GM12878 (cell line): ENCODE data around the gene ZNF804B. TPM values are rescaled to one million over a fixed set of nuclear protein-coding genes. Genes with fewer than 3 reads are reported as not detected.

Experiments used
- ATAC-seq: fragments of 200-7000 bp; cut with Tn5 transposase; 3 replicates; pipeline ENCODE4 v1.9.1; 2020; ENCODE audit warnings: mild to moderate bottlenecking, moderate library complexity
- BruUV-seq: library from RNA; stranded (reverse); fragments of 400-500 nt; replicated peaks from 2 replicates; lab custom pipeline; 2021; lab: Mats Ljungman, UMichigan
- CTCF ChIA-PET: fragments of 300-600 bp; sonication (Branson Sonifier 250); formaldehyde crosslinking; extraction: SDS; loops from one replicate; lab custom pipeline; 2021; ENCODE audit warnings: inconsistent platforms; lab: Yijun Ruan, JAX
- POLR2A ChIA-PET: fragments of 350-600 bp; formaldehyde crosslinking; extraction: SDS; loops from one replicate; lab custom pipeline; 2021; ENCODE audit warnings: inconsistent platforms; lab: Charles Lee
- RAD21 ChIA-PET: fragments of 300-600 bp; sonication (Branson Sonifier 250); formaldehyde crosslinking; loops from one replicate; lab custom pipeline; 2023; ENCODE audit warnings: antibody characterized with exemption; ENCODE audit not compliant: unreplicated experiment; lab: Charles Lee
- SMC1A ChIA-PET: fragments of 300-600 bp; sonication (Branson Sonifier 250); formaldehyde crosslinking; loops from one replicate; lab custom pipeline; 2023; ENCODE audit not compliant: unreplicated experiment, uncharacterized antibody; lab: Charles Lee
- DNase-seq: peaks from one replicate; pipeline ENCODE4 v3.0.0-alpha.2; 2011; ENCODE audit warnings: low read depth, low spot score
- FAIRE-seq: peaks from 3 replicates; lab custom pipeline; 2011; peaks lifted over from hg19 to GRCh38; lab: Jason Lieb, UNC
- H2AFZ ChIP-seq: 2 replicates; pipeline ENCODE4 v1.6.0; 2011; ENCODE audit warnings: low read depth, low read length, control low read depth; ENCODE audit not compliant: control insufficient read depth
- H3K27ac ChIP-seq: 2 replicates; pipeline ENCODE4 v1.5.1; 2011; ENCODE audit warnings: control low read depth; ENCODE audit not compliant: control insufficient read depth, insufficient read depth
- H3K27me3 ChIP-seq, 2 experiments: replicated peaks in 1 of 2; 2 replicates each; pipeline versions ENCODE4 v1.6.0 to v1.6.1; 2011; ENCODE audit warnings: low read length in 1 of 2; ENCODE audit not compliant: control insufficient read depth in 2 of 2, insufficient read depth in 2 of 2
- H3K36me3 ChIP-seq, 2 experiments: 2 replicates each; pipeline ENCODE4 v1.5.1; 2011; ENCODE audit warnings: low read length in 1 of 2; ENCODE audit not compliant: control insufficient read depth in 2 of 2, insufficient read depth in 2 of 2
- H3K4me1 ChIP-seq: 2 replicates; pipeline ENCODE4 v1.6.1; 2011; ENCODE audit warnings: mild to moderate bottlenecking, low read length, moderate library complexity, mixed read lengths; ENCODE audit not compliant: control insufficient read depth, insufficient read depth
- H3K4me2 ChIP-seq: 2 replicates; pipeline ENCODE4 v1.6.0; 2011; ENCODE audit warnings: control low read depth; ENCODE audit not compliant: control insufficient read depth, insufficient read depth
- H3K4me3 ChIP-seq: fragments of 200-600 bp; sonication (generic); 2 replicates; pipeline ENCODE4 v1.5.1; 2016
- H3K79me2 ChIP-seq: 2 replicates; pipeline ENCODE4 v1.6.0; 2011; ENCODE audit warnings: low read length; ENCODE audit not compliant: control insufficient read depth, insufficient read depth
- H3K9ac ChIP-seq: 2 replicates; pipeline ENCODE4 v1.8.0; 2011; ENCODE audit warnings: low read length, control low read depth, mixed read lengths; ENCODE audit not compliant: control insufficient read depth, insufficient read depth
- H3K9me3 ChIP-seq: replicated peaks from 3 replicates; pipeline ENCODE4 v1.5.1; 2011; ENCODE audit warnings: mild to moderate bottlenecking, low read length; ENCODE audit not compliant: control insufficient read depth, insufficient read depth
- H4K20me1 ChIP-seq: 2 replicates; pipeline ENCODE4 v1.6.0; 2011; ENCODE audit not compliant: control insufficient read depth, insufficient read depth
- CEBPB ChIP-seq, 2 experiments: fragments of 150-350 bp in 1 of 2; IDR thresholded peaks; 2 replicates each; pipeline ENCODE4 v1.6.1; 2012 to 2014; ENCODE audit warnings: low read depth in 2 of 2, low read length in 2 of 2, borderline replicate concordance in 1 of 2, inconsistent platforms in 1 of 2
- CHD2 ChIP-seq: IDR thresholded peaks from 2 replicates; pipeline ENCODE4 v1.6.1; 2011; ENCODE audit warnings: low read depth, low read length, improper control_type of control experiment, borderline replicate concordance
- HDAC2 ChIP-seq: fragments of 200-600 bp; sonication (generic); IDR thresholded peaks from 2 replicates; pipeline ENCODE4 v1.6.1; 2017
- IRF4 ChIP-seq: IDR thresholded peaks from 2 replicates; pipeline ENCODE4 v1.6.1; 2011; ENCODE audit warnings: low read depth, low read length
- RAD21 ChIP-seq: IDR thresholded peaks from 2 replicates; pipeline ENCODE4 v1.6.1; 2011; ENCODE audit warnings: mild to moderate bottlenecking, low read depth, low read length, moderate library complexity; ENCODE audit not compliant: insufficient read depth
- SMC3 ChIP-seq: IDR thresholded peaks from 2 replicates; pipeline ENCODE4 v1.6.1; 2011; ENCODE audit warnings: low read length, improper control_type of control experiment, borderline replicate concordance
- TCF12 ChIP-seq: IDR thresholded peaks from 2 replicates; pipeline ENCODE4 v1.6.1; 2011; ENCODE audit warnings: low read depth, mild to moderate bottlenecking, low read length
- WRNIP1 ChIP-seq: IDR thresholded peaks from 2 replicates; pipeline ENCODE4 v1.6.1; 2011; ENCODE audit warnings: low read depth, low read length, improper control_type of control experiment, borderline replicate concordance
- ZNF207 ChIP-seq: fragments of 450-650 bp; IDR thresholded peaks from 2 replicates; pipeline ENCODE4 v1.6.1; 2014; ENCODE audit warnings: antibody characterized with exemption, mild to moderate bottlenecking, borderline replicate concordance
- ZZZ3 ChIP-seq: IDR thresholded peaks from 2 replicates; pipeline ENCODE4 v1.6.1; 2011; ENCODE audit warnings: low read depth; ENCODE audit not compliant: control insufficient read depth, insufficient read length
- WGBS: methylation state at CpG from one replicate; pipeline ENCODE4 v1.1.6; 2016; ENCODE audit warnings: low lambda C conversion rate; ENCODE audit not compliant: insufficient replicate concordance, insufficient coverage; ENCODE audit errors: missing lambda C conversion rate; 5-methylcytosine and 5-hydroxymethylcytosine counted together
- in situ Hi-C: fragments of 300-500 bp; cut with MboI; formaldehyde crosslinking; loops from 9 replicates; pipeline ENCODE4 v1.14.3; 2018; ENCODE audit warnings: mixed read lengths
- intact Hi-C: fragments of 100-400 bp; cut with micrococcal nuclease; formaldehyde crosslinking; loops from one replicate; pipeline ENCODE4 v1.14.2; 2022; ENCODE audit not compliant: unreplicated experiment
- polyA plus RNA-seq, 11 experiments: library from polyadenylated mRNA; depleted of rRNA in 4 of 11; unstranded in 6 of 11; stranded (reverse) in 5 of 11; fragments of >200 nt; fragmentation: Nextera tagmentation in 4 of 11; fragmentation: Illumina TruSeq in 1 of 11; extraction: Ambion mirVana in 4 of 11; extraction: Trizol in 1 of 11; gene quantifications; 1 replicate in 1 of 11; 2 replicates in 10 of 11; pipeline versions ENCODE4 v1.2.1 to v1.2.3, GENCODE V29; 2011 to 2016; ENCODE audit warnings: inconsistent platforms in 2 of 11, missing spikeins in 2 of 11, low read depth in 1 of 11
- total RNA-seq, 4 experiments: library from RNA; depleted of rRNA in 3 of 4; stranded (reverse); fragments of >200 nt in 3 of 4; fragmentation: Illumina TruSeq in 1 of 4; extraction: Trizol in 1 of 4; gene quantifications; 2 replicates each; pipeline versions ENCODE4 v1.2.1 to v1.2.3, GENCODE V29; 2013 to 2021
- TF ChIP-seq, protein P1 (sequence below), 3 experiments: IDR thresholded peaks in 2 of 3; conservative IDR thresholded peaks in 1 of 3; 2 replicates each; pipeline ENCODE4 v1.5.1; 2011; ENCODE audit warnings: low read depth in 3 of 3, low read length in 3 of 3, mild to moderate bottlenecking in 3 of 3, control low read depth in 2 of 3, moderate library complexity in 2 of 3, inconsistent platforms in 1 of 3, mixed read lengths in 1 of 3; ENCODE audit not compliant: control insufficient read depth in 2 of 3, insufficient read depth in 1 of 3; ENCODE audit errors: extremely low read depth in 1 of 3
- TF ChIP-seq, protein P2 (sequence below): fragments of 450-650 bp; formaldehyde crosslinking; IDR thresholded peaks from 2 replicates; pipeline ENCODE4 v1.4.0; 2020; ENCODE audit warnings: mild to moderate bottlenecking, moderate library complexity
- TF ChIP-seq, protein P3 (sequence below): fragments of 450-650 bp; IDR thresholded peaks from 2 replicates; pipeline ENCODE4 v1.6.1; 2018; ENCODE audit warnings: mild to moderate bottlenecking, low read depth, moderate library complexity; ENCODE audit not compliant: partially characterized antibody

Gene ZNF804B
- total and polyA plus RNA-seq, 10 of the 15 experiments (the other 5 are each of a cell fraction or from before 2014, with no cell fraction given): not detected

DNA sequence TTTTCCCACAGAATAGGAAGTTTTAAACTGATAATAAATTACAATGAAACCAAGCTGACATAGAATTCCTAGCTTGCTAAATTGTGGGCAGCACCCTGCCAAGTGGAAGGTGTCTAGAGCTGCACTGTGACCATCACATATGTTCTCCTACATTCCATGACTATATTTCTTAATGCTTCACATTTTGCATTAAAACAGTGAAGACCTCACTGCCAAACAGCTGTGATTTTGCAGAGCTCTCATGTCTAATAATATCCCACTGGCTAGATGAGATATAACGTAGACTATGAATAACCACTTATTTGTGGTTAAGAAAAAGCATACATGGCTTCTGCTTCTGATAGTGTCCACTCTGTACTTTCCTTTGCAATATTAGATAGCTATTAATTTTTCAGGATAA lies 264.4 kb downstream of the ZNF804B start:
- Histone ChIP-seq H3K4me1 (no peaks in the 10 kb centered on the region), H3K4me3 (no peak overlapping the region), H3K27ac (no peak overlapping the region), H3K79me2 (no peaks in the 10 kb centered on the region), H4K20me1 (no peaks in the 10 kb centered on the region), H3K4me2 (no peak overlapping the region), H3K9me3 (no peaks in the 10 kb centered on the region), H3K36me3 (no peaks in the 10 kb centered on the region), H3K27me3 (no peaks in the 10 kb centered on the region), H3K9ac (no peak overlapping the region), H2AFZ (no peak overlapping the region)
- ChIA-PET SMC1A (interaction anchor here (0.6 to 4.3 kb wide), 5 partner anchors 18 to 1240 kb away, joined by 3 to 45 read pairs (median 4); no protein-coding TSS in a partner anchor), POLR2A (interaction anchor here (0.6 to 0.9 kb wide), 2 partner anchors 10 to 57 kb away, joined by 3 to 7 read pairs; no protein-coding TSS in a partner anchor), RAD21 (interaction anchor here (0.6 to 8.5 kb wide), 5 partner anchors 19 to 659 kb away, joined by 3 to 66 read pairs (median 3); no protein-coding TSS in a partner anchor), CTCF (interaction anchor here (0.7 kb wide), 1 partner anchor 15 kb away, joined by 3 read pairs; no protein-coding TSS in a partner anchor)
- no peak for DNase-seq
- BruUV-seq: no TSS peak
- FAIRE-seq: no peak
- peak; percentile 28; the same call in 2 of the 3 replicates for ATAC-seq
- intact Hi-C loops (no loop called here), in situ Hi-C loops (no loop called here)
- 0% methylated on average over 1 of the region's 1 CpG for WGBS
- TF ChIP-seq CEBPB (IDR thresholded peaks at IDR 0.05; ENCODE audit: borderline replicate concordance in 1 of 2, low read depth in 2 of 2, low read length in 2 of 2): no peak
- no peak for TF ChIP-seq CHD2
- no peak for TF ChIP-seq ZZZ3
- TF ChIP-seq TCF12: no peak
- TF ChIP-seq WRNIP1: no peak
- TF ChIP-seq HDAC2: no peak
- TF ChIP-seq RAD21: no peak
- TF ChIP-seq, protein P1, sequence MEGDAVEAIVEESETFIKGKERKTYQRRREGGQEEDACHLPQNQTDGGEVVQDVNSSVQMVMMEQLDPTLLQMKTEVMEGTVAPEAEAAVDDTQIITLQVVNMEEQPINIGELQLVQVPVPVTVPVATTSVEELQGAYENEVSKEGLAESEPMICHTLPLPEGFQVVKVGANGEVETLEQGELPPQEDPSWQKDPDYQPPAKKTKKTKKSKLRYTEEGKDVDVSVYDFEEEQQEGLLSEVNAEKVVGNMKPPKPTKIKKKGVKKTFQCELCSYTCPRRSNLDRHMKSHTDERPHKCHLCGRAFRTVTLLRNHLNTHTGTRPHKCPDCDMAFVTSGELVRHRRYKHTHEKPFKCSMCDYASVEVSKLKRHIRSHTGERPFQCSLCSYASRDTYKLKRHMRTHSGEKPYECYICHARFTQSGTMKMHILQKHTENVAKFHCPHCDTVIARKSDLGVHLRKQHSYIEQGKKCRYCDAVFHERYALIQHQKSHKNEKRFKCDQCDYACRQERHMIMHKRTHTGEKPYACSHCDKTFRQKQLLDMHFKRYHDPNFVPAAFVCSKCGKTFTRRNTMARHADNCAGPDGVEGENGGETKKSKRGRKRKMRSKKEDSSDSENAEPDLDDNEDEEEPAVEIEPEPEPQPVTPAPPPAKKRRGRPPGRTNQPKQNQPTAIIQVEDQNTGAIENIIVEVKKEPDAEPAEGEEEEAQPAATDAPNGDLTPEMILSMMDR (IDR thresholded peaks at IDR 0.05 in 2 of 3, conservative IDR thresholded peaks at IDR 0.05 in 1 of 3; ENCODE audit: control insufficient read depth in 2 of 3, extremely low read depth in 1 of 3, insufficient read depth in 1 of 3, low read depth in 3 of 3, low read length in 3 of 3): no peak
- TF ChIP-seq, protein P2, sequence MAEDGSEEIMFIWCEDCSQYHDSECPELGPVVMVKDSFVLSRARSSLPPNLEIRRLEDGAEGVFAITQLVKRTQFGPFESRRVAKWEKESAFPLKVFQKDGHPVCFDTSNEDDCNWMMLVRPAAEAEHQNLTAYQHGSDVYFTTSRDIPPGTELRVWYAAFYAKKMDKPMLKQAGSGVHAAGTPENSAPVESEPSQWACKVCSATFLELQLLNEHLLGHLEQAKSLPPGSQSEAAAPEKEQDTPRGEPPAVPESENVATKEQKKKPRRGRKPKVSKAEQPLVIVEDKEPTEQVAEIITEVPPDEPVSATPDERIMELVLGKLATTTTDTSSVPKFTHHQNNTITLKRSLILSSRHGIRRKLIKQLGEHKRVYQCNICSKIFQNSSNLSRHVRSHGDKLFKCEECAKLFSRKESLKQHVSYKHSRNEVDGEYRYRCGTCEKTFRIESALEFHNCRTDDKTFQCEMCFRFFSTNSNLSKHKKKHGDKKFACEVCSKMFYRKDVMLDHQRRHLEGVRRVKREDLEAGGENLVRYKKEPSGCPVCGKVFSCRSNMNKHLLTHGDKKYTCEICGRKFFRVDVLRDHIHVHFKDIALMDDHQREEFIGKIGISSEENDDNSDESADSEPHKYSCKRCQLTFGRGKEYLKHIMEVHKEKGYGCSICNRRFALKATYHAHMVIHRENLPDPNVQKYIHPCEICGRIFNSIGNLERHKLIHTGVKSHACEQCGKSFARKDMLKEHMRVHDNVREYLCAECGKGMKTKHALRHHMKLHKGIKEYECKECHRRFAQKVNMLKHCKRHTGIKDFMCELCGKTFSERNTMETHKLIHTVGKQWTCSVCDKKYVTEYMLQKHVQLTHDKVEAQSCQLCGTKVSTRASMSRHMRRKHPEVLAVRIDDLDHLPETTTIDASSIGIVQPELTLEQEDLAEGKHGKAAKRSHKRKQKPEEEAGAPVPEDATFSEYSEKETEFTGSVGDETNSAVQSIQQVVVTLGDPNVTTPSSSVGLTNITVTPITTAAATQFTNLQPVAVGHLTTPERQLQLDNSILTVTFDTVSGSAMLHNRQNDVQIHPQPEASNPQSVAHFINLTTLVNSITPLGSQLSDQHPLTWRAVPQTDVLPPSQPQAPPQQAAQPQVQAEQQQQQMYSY (CRISPR knock-in tag): no peak
- no peak for TF ChIP-seq ZNF207
- TF ChIP-seq, protein P3, sequence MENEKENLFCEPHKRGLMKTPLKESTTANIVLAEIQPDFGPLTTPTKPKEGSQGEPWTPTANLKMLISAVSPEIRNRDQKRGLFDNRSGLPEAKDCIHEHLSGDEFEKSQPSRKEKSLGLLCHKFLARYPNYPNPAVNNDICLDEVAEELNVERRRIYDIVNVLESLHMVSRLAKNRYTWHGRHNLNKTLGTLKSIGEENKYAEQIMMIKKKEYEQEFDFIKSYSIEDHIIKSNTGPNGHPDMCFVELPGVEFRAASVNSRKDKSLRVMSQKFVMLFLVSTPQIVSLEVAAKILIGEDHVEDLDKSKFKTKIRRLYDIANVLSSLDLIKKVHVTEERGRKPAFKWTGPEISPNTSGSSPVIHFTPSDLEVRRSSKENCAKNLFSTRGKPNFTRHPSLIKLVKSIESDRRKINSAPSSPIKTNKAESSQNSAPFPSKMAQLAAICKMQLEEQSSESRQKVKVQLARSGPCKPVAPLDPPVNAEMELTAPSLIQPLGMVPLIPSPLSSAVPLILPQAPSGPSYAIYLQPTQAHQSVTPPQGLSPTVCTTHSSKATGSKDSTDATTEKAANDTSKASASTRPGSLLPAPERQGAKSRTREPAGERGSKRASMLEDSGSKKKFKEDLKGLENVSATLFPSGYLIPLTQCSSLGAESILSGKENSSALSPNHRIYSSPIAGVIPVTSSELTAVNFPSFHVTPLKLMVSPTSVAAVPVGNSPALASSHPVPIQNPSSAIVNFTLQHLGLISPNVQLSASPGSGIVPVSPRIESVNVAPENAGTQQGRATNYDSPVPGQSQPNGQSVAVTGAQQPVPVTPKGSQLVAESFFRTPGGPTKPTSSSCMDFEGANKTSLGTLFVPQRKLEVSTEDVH: no peak
- TF ChIP-seq IRF4: no peak
- TF ChIP-seq SMC3: no peak
